Esophagus squamous epithelium (tissue), 5 donors: Measurements from ENCODE around the gene SLC2A13. TPM values are rescaled to one million over a fixed set of nuclear protein-coding genes. Genes with fewer than 3 reads are reported as not detected.

Source experiments
- DNase-seq: peaks from one replicate; lab custom pipeline; 2025; lab: John Stamatoyannopoulos, UW
- H3K27ac ChIP-seq, 4 donors: fragments of 200-600 bp; sonication (generic); one replicate each; pipeline ENCODE4 v1.5.1; 2016 to 2019; ENCODE audit warnings: mild to moderate bottlenecking in 1 of 4
- H3K27me3 ChIP-seq, 4 donors: fragments of 200-600 bp; sonication (generic); 1 replicate in 3 of 4; 2 replicates in 1 of 4; pipeline versions ENCODE4 v1.5.1 to v1.6.0; 2017 to 2021; ENCODE audit warnings: antibody characterized with exemption in 1 of 4
- H3K36me3 ChIP-seq, 3 donors: fragments of 200-600 bp; sonication (generic); one replicate each; pipeline ENCODE4 v1.5.1; 2016 to 2019
- H3K4me1 ChIP-seq, 3 donors: fragments of 200-600 bp; sonication (generic); one replicate each; pipeline ENCODE4 v1.5.1; 2017 to 2019
- H3K4me3 ChIP-seq, 4 donors: fragments of 200-600 bp; sonication (generic); 1 replicate in 3 of 4; 2 replicates in 1 of 4; pipeline ENCODE4 v1.5.1; 2016 to 2019; ENCODE audit warnings: mild to moderate bottlenecking in 2 of 4, moderate library complexity in 1 of 4
- H3K9me3 ChIP-seq, 3 donors: fragments of 200-600 bp; sonication (generic); one replicate each; pipeline ENCODE4 v1.5.1; 2016 to 2019
- CTCF ChIP-seq, 6 experiments: fragments of 450-650 bp in 4 of 6; fragments of 200-600 bp in 2 of 6; sonication (generic) in 2 of 6; IDR thresholded peaks; one replicate each; pipeline ENCODE4 v1.5.1; 2016 to 2019; ENCODE audit warnings: antibody characterized with exemption in 6 of 6, mild to moderate bottlenecking in 4 of 6, moderate library complexity in 4 of 6
- POLR2A ChIP-seq, 4 donors: fragments of 450-650 bp; IDR thresholded peaks; one replicate each; pipeline ENCODE4 v1.6.1; 2017; ENCODE audit warnings: antibody characterized with exemption in 4 of 4, mild to moderate bottlenecking in 4 of 4, moderate library complexity in 3 of 4
- WGBS, 2 donors: methylation state at CpG; one replicate each; pipeline ENCODE4 v1.1.5; 2018; 5-methylcytosine and 5-hydroxymethylcytosine counted together
- intact Hi-C: fragments of 100-400 bp; cut with DNase I; formaldehyde crosslinking; loops from one replicate; pipeline ENCODE4 v1.15.0; 2022
- total RNA-seq, 4 donors: library from RNA; depleted of rRNA; stranded (reverse); fragments of >200 nt; gene quantifications; one replicate each; pipeline ENCODE4 v1.1.0, GENCODE V29; 2016
- donor health status: DM: yes; HTN: yes; CAD: no.

Gene SLC2A13
- total RNA-seq, 4 donors from 2014 or later, result 2.6 to 10.5 (median 4.0) TPM

- Histone ChIP-seq H3K27me3 (no peaks in the 10 kb centered on the region), H3K4me1 (peaks cover 0 to 11% (median 3%) of the 10 kb centered on the region in 3 donors), H3K4me3 (no peak overlapping the region), H3K9me3 (no peaks in the 10 kb centered on the region), H3K36me3 (no peaks in the 10 kb centered on the region), H3K27ac (no peak overlapping the region)
- WGBS, 2 donors, result 29 to 46% methylated on average over 5 of the region's 5 CpGs
- no peak for DNase-seq
- intact Hi-C loops, result no loop called here
- TF ChIP-seq POLR2A (IDR thresholded peaks at IDR 0.05) (no peak), CTCF (IDR thresholded peaks at IDR 0.05) (no peak)
Measured at GRCh38 chr12:40028296-40028695, 77.6 kb downstream of the SLC2A13 start.

- TF ChIP-seq POLR2A (IDR thresholded peaks at IDR 0.05) (no peak), CTCF (IDR thresholded peaks at IDR 0.05) (no peak)
- Histone ChIP-seq H3K9me3 (no peaks in the 10 kb centered on the region), H3K4me3 (no peak overlapping the region), H3K4me1 (no peaks in the 10 kb centered on the region), H3K27ac (no peak overlapping the region), H3K36me3 (no peaks in the 10 kb centered on the region), H3K27me3 (no peaks in the 10 kb centered on the region)
- no peak for DNase-seq
- intact Hi-C loops, result no loop called here
Measured at GRCh38 chr12:40022850-40023249, 83.0 kb downstream of the SLC2A13 start.

- TF ChIP-seq CTCF (IDR thresholded peaks at IDR 0.05), result no peak
- no peaks in the 10 kb centered on the region for H3K9me3 ChIP-seq
- no peaks in the 10 kb centered on the region for H3K36me3 ChIP-seq
- H3K4me3 ChIP-seq, result no peak overlapping the region
- no peak for DNase-seq
- WGBS, 2 donors, result 90 to 96% methylated on average over 4 of the region's 4 CpGs
- H3K27me3 ChIP-seq, result no peaks in the 10 kb centered on the region
- no peak overlapping the region for H3K27ac ChIP-seq
- no peaks in the 10 kb centered on the region for H3K4me1 ChIP-seq
- intact Hi-C loops, result no loop called here
Measured at GRCh38 chr12:40020261-40020691, 85.6 kb downstream of the SLC2A13 start.

GRCh38 chr12:40017488-40017887 is 88.4 kb downstream of the SLC2A13 start:
- intact Hi-C loops, result no loop called here
- no peak for DNase-seq
- H3K27me3 ChIP-seq, result no peaks in the 10 kb centered on the region

GRCh38 chr12:40016980-40017379 is 88.9 kb downstream of the SLC2A13 start:
- intact Hi-C loops, result no loop called here
- no peaks in the 10 kb centered on the region for H3K4me1 ChIP-seq
- H3K27me3 ChIP-seq, result no peaks in the 10 kb centered on the region
- no peak for DNase-seq
- H3K27ac ChIP-seq, result no peak overlapping the region
- TF ChIP-seq POLR2A (IDR thresholded peaks at IDR 0.05), result no peak
- TF ChIP-seq CTCF (IDR thresholded peaks at IDR 0.05), result no peak
- no peak overlapping the region for H3K4me3 ChIP-seq
- H3K9me3 ChIP-seq, result no peaks in the 10 kb centered on the region
- H3K36me3 ChIP-seq, result no peaks in the 10 kb centered on the region
- 63 to 85% methylated on average over 3 of the region's 3 CpGs for WGBS, 2 donors

More at GRCh38 chr12:40017488-40017887, 88.4 kb downstream of the SLC2A13 start:
- no peak for TF ChIP-seq CTCF (IDR thresholded peaks at IDR 0.05)
- TF ChIP-seq POLR2A (IDR thresholded peaks at IDR 0.05), result no peak
- Histone ChIP-seq H3K9me3 (no peaks in the 10 kb centered on the region), H3K36me3 (no peaks in the 10 kb centered on the region), H3K27ac (no peak overlapping the region), H3K4me3 (no peak overlapping the region), H3K4me1 (no peaks in the 10 kb centered on the region)
- 67% methylated on average over 1 of the region's 1 CpG for WGBS, 2 donors
